ENCODE results near the gene MMP11. TPM values are rescaled to one million over a fixed set of nuclear protein-coding genes. Genes with fewer than 3 reads are reported as not detected.

MMP11 gene
- total RNA-seq, 5 donors from 2014 or later (not counting 1 experiment from before 2014, with no cell fraction given): 1.6 to 5.3 (median 2.5) TPM

GRCh38 chr22:23779083-23779482, 6.4 kb downstream of the MMP11 start:
- no peak for ATAC-seq (replicated peaks in 1 of 4)
- H3K4me3 Mint-ChIP-seq: no peak overlapping the region

GRCh38 chr22:23779731-23780130, 7.1 kb downstream of the MMP11 start:
- no peak for DNase-seq
- no peaks in the 10 kb centered on the region for H3K36me3 Mint-ChIP-seq
- peaks cover 5 to 8% (median 6%) of the 10 kb centered on the region in 3 donors for H3K4me1 Mint-ChIP-seq
- H3K27ac Mint-ChIP-seq: no peak overlapping the region
- WGBS (ENCODE audit: insufficient coverage): 100% methylated on average over 1 of the region's 5 CpGs
- no peak overlapping the region for H3K4me3 ChIP-seq (ENCODE audit: control insufficient read depth in 1 of 2, extremely low read depth in 1 of 2, low read length in 1 of 2)
- H3K4me1 ChIP-seq (ENCODE audit: control insufficient read depth in 1 of 2, extremely low read depth in 1 of 2, insufficient read depth in 2 of 2, low read length in 2 of 2): peaks cover 2 to 14% of the 10 kb centered on the region in 2 experiments
- no peak overlapping the region for H3K27ac ChIP-seq (ENCODE audit: low read length)
- H3K27me3 Mint-ChIP-seq: no peaks in the 10 kb centered on the region
- H3K9me3 Mint-ChIP-seq: no peaks in the 10 kb centered on the region
- no peaks in the 10 kb centered on the region for H3K27me3 ChIP-seq (replicated peaks in 1 of 2; ENCODE audit: control insufficient read depth in 2 of 2, extremely low read depth in 1 of 2, insufficient read depth in 2 of 2, low read length in 1 of 2)
- ATAC-seq (replicated peaks in 1 of 4): no peak
- POLR2A ChIA-PET: no interaction called here
- H3K4me3 Mint-ChIP-seq: no peak overlapping the region
- CTCF ChIA-PET: no interaction called here
- H3K36me3 ChIP-seq (ENCODE audit: control insufficient read depth in 2 of 2, extremely low read depth in 1 of 2, insufficient read depth in 1 of 2, low read length in 1 of 2): peaks cover 0 to 3% of the 10 kb centered on the region in 2 donors
- no peaks in the 10 kb centered on the region for H3K9me3 ChIP-seq

More at GRCh38 chr22:23779083-23779482, 6.4 kb downstream of the MMP11 start:
- peaks cover 0 to 8% of the 10 kb centered on the region in 2 experiments for H3K4me1 ChIP-seq (ENCODE audit: control insufficient read depth in 1 of 2, extremely low read depth in 1 of 2, insufficient read depth in 2 of 2, low read length in 2 of 2)
- Mint-ChIP-seq H3K36me3 (no peaks in the 10 kb centered on the region), H3K27ac (no peak overlapping the region), H3K9me3 (no peaks in the 10 kb centered on the region), H3K4me1 (peaks cover under 1 to 6% (median 4%) of the 10 kb centered on the region in 3 donors), H3K27me3 (no peaks in the 10 kb centered on the region)
- H3K9me3 ChIP-seq: no peaks in the 10 kb centered on the region
- no peak overlapping the region for H3K27ac ChIP-seq (ENCODE audit: low read length)
- ChIA-PET CTCF (no interaction called here), POLR2A (no interaction called here)
- H3K4me3 ChIP-seq (ENCODE audit: control insufficient read depth in 1 of 2, extremely low read depth in 1 of 2, low read length in 1 of 2): no peak overlapping the region
- no peaks in the 10 kb centered on the region for H3K27me3 ChIP-seq (replicated peaks in 1 of 2; ENCODE audit: control insufficient read depth in 2 of 2, extremely low read depth in 1 of 2, insufficient read depth in 2 of 2, low read length in 1 of 2)
- WGBS (ENCODE audit: insufficient coverage): 80% methylated on average over 16 of the region's 16 CpGs
- peaks cover 0 to 3% of the 10 kb centered on the region in 2 donors for H3K36me3 ChIP-seq (ENCODE audit: control insufficient read depth in 2 of 2, extremely low read depth in 1 of 2, insufficient read depth in 1 of 2, low read length in 1 of 2)
- DNase-seq: no peak

GRCh38 chr22:23780146-23780748, 7.6 kb downstream of the MMP11 start:
- Mint-ChIP-seq H3K9me3 (no peaks in the 10 kb centered on the region), H3K27ac (no peak overlapping the region), H3K4me1 (peaks cover 5 to 7% (median 5%) of the 10 kb centered on the region in 3 donors), H3K27me3 (no peaks in the 10 kb centered on the region), H3K36me3 (no peaks in the 10 kb centered on the region), H3K4me3 (no peak overlapping the region)
- Histone ChIP-seq H3K36me3 (ENCODE audit: control insufficient read depth in 2 of 2, extremely low read depth in 1 of 2, insufficient read depth in 1 of 2, low read length in 1 of 2) (peaks cover 0 to 3% of the 10 kb centered on the region in 2 donors), H3K4me3 (ENCODE audit: control insufficient read depth in 1 of 2, extremely low read depth in 1 of 2, low read length in 1 of 2) (no peak overlapping the region), H3K9me3 (no peaks in the 10 kb centered on the region), H3K27me3 (replicated peaks in 1 of 2; ENCODE audit: control insufficient read depth in 2 of 2, extremely low read depth in 1 of 2, insufficient read depth in 2 of 2, low read length in 1 of 2) (no peaks in the 10 kb centered on the region), H3K4me1 (ENCODE audit: control insufficient read depth in 1 of 2, extremely low read depth in 1 of 2, insufficient read depth in 2 of 2, low read length in 2 of 2) (peaks cover 2 to 14% of the 10 kb centered on the region in 2 experiments), H3K27ac (ENCODE audit: low read length) (no peak overlapping the region)
- ChIA-PET CTCF (no interaction called here), POLR2A (no interaction called here)
- no peak for DNase-seq
- 90% methylated on average over 18 of the region's 20 CpGs for WGBS (ENCODE audit: insufficient coverage)
- no peak for ATAC-seq (replicated peaks in 1 of 4)

- H3K4me3 Mint-ChIP-seq: no peak overlapping the region
- no peaks in the 10 kb centered on the region for H3K9me3 Mint-ChIP-seq
- no peaks in the 10 kb centered on the region for H3K27me3 ChIP-seq (replicated peaks in 1 of 2; ENCODE audit: control insufficient read depth in 2 of 2, extremely low read depth in 1 of 2, insufficient read depth in 2 of 2, low read length in 1 of 2)
- no peak overlapping the region for H3K27ac ChIP-seq (ENCODE audit: low read length)
- no peaks in the 10 kb centered on the region for H3K27me3 Mint-ChIP-seq
- ATAC-seq (replicated peaks in 1 of 4) (no peak), DNase-seq (no peak)
- H3K36me3 ChIP-seq (ENCODE audit: control insufficient read depth in 2 of 2, extremely low read depth in 1 of 2, insufficient read depth in 1 of 2, low read length in 1 of 2): peaks cover 0 to 3% of the 10 kb centered on the region in 2 donors
- no peak overlapping the region for H3K27ac Mint-ChIP-seq
- H3K9me3 ChIP-seq: no peaks in the 10 kb centered on the region
- 93% methylated on average over 15 of the region's 15 CpGs for WGBS (ENCODE audit: insufficient coverage)
- no peaks in the 10 kb centered on the region for H3K36me3 Mint-ChIP-seq
- POLR2A ChIA-PET: no interaction called here
- H3K4me1 Mint-ChIP-seq: peaks cover 6 to 7% (median 7%) of the 10 kb centered on the region in 3 donors
- CTCF ChIA-PET: no interaction called here
- peaks cover 3 to 19% of the 10 kb centered on the region in 2 experiments for H3K4me1 ChIP-seq (ENCODE audit: control insufficient read depth in 1 of 2, extremely low read depth in 1 of 2, insufficient read depth in 2 of 2, low read length in 2 of 2)
- H3K4me3 ChIP-seq (ENCODE audit: control insufficient read depth in 1 of 2, extremely low read depth in 1 of 2, low read length in 1 of 2): no peak overlapping the region
These were observed 8.4 kb downstream of the MMP11 start for GRCh38 chr22:23781065-23781464.

GRCh38 chr22:23781511-23782183, 9.0 kb downstream of the MMP11 start:
- no peak overlapping the region for H3K27ac ChIP-seq (ENCODE audit: low read length)
- no peaks in the 10 kb centered on the region for H3K9me3 ChIP-seq
- H3K4me3 ChIP-seq (ENCODE audit: control insufficient read depth in 1 of 2, extremely low read depth in 1 of 2, low read length in 1 of 2): no peak overlapping the region
- Mint-ChIP-seq H3K4me1 (peaks cover 12 to 13% (median 13%) of the 10 kb centered on the region in 3 donors), H3K9me3 (no peaks in the 10 kb centered on the region), H3K4me3 (no peak overlapping the region), H3K36me3 (no peaks in the 10 kb centered on the region), H3K27me3 (no peaks in the 10 kb centered on the region), H3K27ac (no peak overlapping the region)
- peaks cover 0 to 3% of the 10 kb centered on the region in 2 donors for H3K36me3 ChIP-seq (ENCODE audit: control insufficient read depth in 2 of 2, extremely low read depth in 1 of 2, insufficient read depth in 1 of 2, low read length in 1 of 2)
- WGBS (ENCODE audit: insufficient coverage): 80% methylated on average over 12 of the region's 14 CpGs
- ATAC-seq (replicated peaks in 1 of 4) (no peak), DNase-seq (no peak)
- peaks cover 8 to 25% of the 10 kb centered on the region in 2 experiments for H3K4me1 ChIP-seq (ENCODE audit: control insufficient read depth in 1 of 2, extremely low read depth in 1 of 2, insufficient read depth in 2 of 2, low read length in 2 of 2)
- ChIA-PET CTCF (no interaction called here), POLR2A (no interaction called here)
- H3K27me3 ChIP-seq (replicated peaks in 1 of 2; ENCODE audit: control insufficient read depth in 2 of 2, extremely low read depth in 1 of 2, insufficient read depth in 2 of 2, low read length in 1 of 2): no peaks in the 10 kb centered on the region

- DNase-seq: no peak
- Histone ChIP-seq H3K36me3 (ENCODE audit: control insufficient read depth in 2 of 2, extremely low read depth in 1 of 2, insufficient read depth in 1 of 2, low read length in 1 of 2) (peaks cover 0 to 3% of the 10 kb centered on the region in 2 donors), H3K27ac (ENCODE audit: low read length) (no peak overlapping the region), H3K9me3 (no peaks in the 10 kb centered on the region), H3K4me1 (ENCODE audit: control insufficient read depth in 1 of 2, extremely low read depth in 1 of 2, insufficient read depth in 2 of 2, low read length in 2 of 2) (peaks cover 8 to 26% of the 10 kb centered on the region in 2 experiments), H3K4me3 (ENCODE audit: control insufficient read depth in 1 of 2, extremely low read depth in 1 of 2, low read length in 1 of 2) (no peak overlapping the region), H3K27me3 (replicated peaks in 1 of 2; ENCODE audit: control insufficient read depth in 2 of 2, extremely low read depth in 1 of 2, insufficient read depth in 2 of 2, low read length in 1 of 2) (no peaks in the 10 kb centered on the region)
- Mint-ChIP-seq H3K27me3 (no peaks in the 10 kb centered on the region), H3K4me3 (no peak overlapping the region), H3K9me3 (no peaks in the 10 kb centered on the region), H3K4me1 (peaks cover 13 to 14% (median 14%) of the 10 kb centered on the region in 3 donors), H3K27ac (no peak overlapping the region), H3K36me3 (no peaks in the 10 kb centered on the region)
- WGBS (ENCODE audit: insufficient coverage): 84% methylated on average over 9 of the region's 16 CpGs
- POLR2A ChIA-PET: no interaction called here
- ATAC-seq (replicated peaks in 1 of 4): no peak
- CTCF ChIA-PET: no interaction called here
These were observed 9.6 kb downstream of the MMP11 start for GRCh38 chr22:23782252-23782651.
